22Rv1 (cell line): ENCODE measurements around the gene FOXO3.

Experiments used
- H3K27ac ChIP-seq: fragments of 450-650 bp; 2 replicates; pipeline ENCODE4 v1.5.1; 2017
- CTCF ChIP-seq: fragments of 450-650 bp; IDR thresholded peaks from 2 replicates; pipeline ENCODE4 v1.5.1; 2017; ENCODE audit warnings: mild to moderate bottlenecking
- ZFX ChIP-seq: fragments of 450-650 bp; IDR thresholded peaks from 2 replicates; pipeline ENCODE4 v1.6.1; 2017; ENCODE audit warnings: antibody characterized with exemption, borderline replicate concordance

The FOXO3 gene

GRCh38 chr6:108643184-108643583 lies 82.5 kb downstream of the FOXO3 start:
- H3K27ac ChIP-seq, result no peak overlapping the region
- TF ChIP-seq CTCF (no peak), ZFX (no peak)

GRCh38 chr6:108644252-108644651 lies 83.5 kb downstream of the FOXO3 start:
- TF ChIP-seq CTCF, result no peak
- no peak for TF ChIP-seq ZFX
- H3K27ac ChIP-seq, result no peak overlapping the region

DNA sequence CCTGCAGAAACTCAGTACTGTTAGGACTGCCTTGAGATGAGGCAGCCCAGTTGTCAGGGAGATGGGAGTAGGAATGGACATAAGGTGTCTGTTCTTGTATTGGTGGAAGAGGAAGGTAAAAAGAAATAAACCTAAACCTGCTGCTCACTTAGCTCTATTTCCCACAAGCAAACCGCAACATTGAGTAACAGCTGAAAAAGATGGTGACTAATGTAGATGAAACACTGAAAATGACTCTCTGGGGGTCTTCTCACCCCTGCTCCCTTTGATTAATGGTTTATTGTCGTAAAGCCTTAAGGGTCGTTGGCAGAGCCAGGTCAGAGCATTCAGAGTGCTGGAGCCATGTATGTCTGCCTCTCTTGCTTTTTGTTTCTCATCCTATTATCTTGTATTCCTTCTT lies 87.5 kb downstream of the FOXO3 start:
- TF ChIP-seq CTCF (no peak), ZFX (no peak)
- H3K27ac ChIP-seq, result no peak overlapping the region

DNA sequence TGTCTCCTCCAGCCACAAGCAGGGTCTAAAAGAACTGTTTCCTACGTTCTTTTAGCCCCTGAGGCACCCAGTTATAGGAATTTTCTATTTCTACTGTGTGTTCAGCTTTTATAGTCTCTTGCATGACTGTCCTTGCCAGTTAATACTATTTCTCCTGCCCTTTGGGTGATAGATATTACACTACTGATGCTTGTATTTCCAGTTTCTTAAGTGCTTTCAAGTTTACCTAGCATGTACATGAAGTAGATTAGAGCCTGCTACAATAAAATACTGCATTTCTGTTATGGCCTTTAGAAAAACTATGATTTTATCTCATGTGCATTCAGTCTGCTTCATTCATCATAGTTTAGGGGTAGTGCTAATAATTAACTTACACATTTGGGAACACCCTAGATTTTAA lies 89.6 kb downstream of the FOXO3 start:
- no peak for TF ChIP-seq CTCF
- no peak overlapping the region for H3K27ac ChIP-seq

GRCh38 chr6:108650781-108651180 lies 90.1 kb downstream of the FOXO3 start:
- no peak overlapping the region for H3K27ac ChIP-seq
- TF ChIP-seq ZFX (no peak), CTCF (no peak)

DNA sequence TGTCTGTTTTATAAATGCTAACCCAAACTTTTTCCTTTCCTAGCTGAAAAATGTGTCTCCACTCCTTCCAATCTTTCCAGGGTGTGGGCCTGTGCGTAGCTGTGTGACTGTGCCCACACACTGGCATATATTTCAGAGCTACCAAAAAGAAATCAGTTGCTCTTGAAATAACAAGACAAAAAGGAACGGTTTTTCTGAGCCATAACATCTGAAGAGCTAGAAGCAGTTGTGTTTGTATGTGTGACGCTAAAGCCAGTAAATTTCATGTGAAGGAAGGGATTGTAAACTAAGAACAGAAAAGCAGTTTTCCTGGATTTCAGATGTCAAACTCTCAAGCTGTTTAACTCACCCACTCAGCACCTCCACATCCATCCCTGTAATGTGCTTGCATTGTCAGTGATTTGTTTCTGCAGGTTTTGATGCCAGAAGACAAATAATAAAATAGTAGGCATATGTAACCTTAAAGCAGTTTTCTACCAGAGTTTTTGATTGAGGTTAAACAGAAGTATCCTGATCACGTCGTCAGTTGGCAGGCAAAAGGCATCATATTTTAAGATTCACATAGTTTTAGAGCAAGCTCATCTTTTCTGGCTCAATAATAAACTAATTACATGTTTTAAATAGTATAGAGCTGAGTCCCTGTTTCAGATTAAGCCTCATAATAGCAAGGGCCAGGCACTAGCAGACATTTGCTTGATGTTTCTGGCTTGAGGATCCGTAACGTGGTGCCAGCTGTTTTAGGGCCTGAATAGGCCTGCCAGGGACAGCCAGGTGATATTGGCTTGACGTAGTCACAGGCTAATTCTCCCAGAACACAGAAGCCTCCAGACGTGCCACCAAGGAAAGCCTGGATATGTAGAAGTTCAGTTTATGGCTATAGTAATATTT lies 90.9 kb downstream of the FOXO3 start:
- TF ChIP-seq CTCF (no peak), ZFX (no peak)
- no peak overlapping the region for H3K27ac ChIP-seq

- TF ChIP-seq ZFX, result no peak
- no peak for TF ChIP-seq CTCF
- H3K27ac ChIP-seq, result no peak overlapping the region
Observed at GRCh38 chr6:108652375-108652774, 91.7 kb downstream of the FOXO3 start.
